22Rv1 (cell line): ENCODE results near the gene NCOA6.

Experiments used
- H3K27ac ChIP-seq: fragments of 450-650 bp; 2 replicates; pipeline ENCODE4 v1.5.1; 2017
- CTCF ChIP-seq: fragments of 450-650 bp; IDR thresholded peaks from 2 replicates; pipeline ENCODE4 v1.5.1; 2017; ENCODE audit warnings: mild to moderate bottlenecking
- ZFX ChIP-seq: fragments of 450-650 bp; IDR thresholded peaks from 2 replicates; pipeline ENCODE4 v1.6.1; 2017; ENCODE audit warnings: antibody characterized with exemption, borderline replicate concordance

Gene NCOA6

GRCh38 chr20:34703424-34704176, 121.9 kb downstream of the NCOA6 start:
- peak overlapping the region; percentile 87 for H3K27ac ChIP-seq
- TF ChIP-seq CTCF (no peak), ZFX (no peak)

GRCh38 chr20:34703061-34703423, 122.4 kb downstream of the NCOA6 start:
- TF ChIP-seq CTCF (no peak), ZFX (no peak)
- peak overlapping the region; percentile 87 for H3K27ac ChIP-seq

GRCh38 chr20:34701405-34702085, 123.9 kb downstream of the NCOA6 start:
- no peak overlapping the region for H3K27ac ChIP-seq
- no peak for TF ChIP-seq ZFX

GRCh38 chr20:34693414-34693813, 132.0 kb downstream of the NCOA6 start:
- no peak overlapping the region for H3K27ac ChIP-seq
- no peak for TF ChIP-seq CTCF
- no peak for TF ChIP-seq ZFX

- TF ChIP-seq CTCF = no peak
- no peak for TF ChIP-seq ZFX
- no peak overlapping the region for H3K27ac ChIP-seq
Measured at GRCh38 chr20:34691838-34692237, 133.6 kb downstream of the NCOA6 start.

GRCh38 chr20:34689486-34689885, 136.0 kb downstream of the NCOA6 start:
- TF ChIP-seq ZFX = no peak
- TF ChIP-seq CTCF = no peak

GRCh38 chr20:34683667-34684066, 141.8 kb downstream of the NCOA6 start:
- no peak for TF ChIP-seq ZFX
- no peak for TF ChIP-seq CTCF
- H3K27ac ChIP-seq = no peak overlapping the region

More at GRCh38 chr20:34689486-34689885, 136.0 kb downstream of the NCOA6 start:
- no peak overlapping the region for H3K27ac ChIP-seq
